Stimulated activated naive CD8-positive, alpha-beta T cell treated with anti-CD3 and anti-CD28 coated beads, Interleukin-15, amount 100 ng/mL, for 72 hours (primary cell): ENCODE results near the gene SBNO2.

Experiments
- ATAC-seq: fragments of 150-1000 bp; cut with Tn5 transposase; 2 replicates; pipeline ENCODE4 v1.10.0; 2021; ENCODE audit warnings: mild to moderate bottlenecking, moderate library complexity
- DNase-seq, 2 donors: peaks; one replicate each; pipeline ENCODE4 v3.0.0; 2021 to 2022
- H3K27ac Mint-ChIP-seq, 2 donors: one replicate each; pipeline ENCODE4 v1.8.0; 2022; ENCODE audit warnings: mild to moderate bottlenecking in 2 of 2, mixed read lengths in 2 of 2, moderate library complexity in 2 of 2
- H3K27me3 Mint-ChIP-seq: one replicate; pipeline ENCODE4 v1.8.0; 2022; ENCODE audit warnings: mixed read lengths
- H3K4me1 Mint-ChIP-seq: one replicate; pipeline ENCODE4 v1.8.0; 2022; ENCODE audit warnings: mild to moderate bottlenecking, mixed read lengths
- H3K4me3 Mint-ChIP-seq, 2 donors: one replicate each; pipeline ENCODE4 v1.8.0; 2022; ENCODE audit warnings: mild to moderate bottlenecking in 2 of 2, mixed read lengths in 2 of 2, moderate library complexity in 1 of 2
- H3K9me3 Mint-ChIP-seq, 2 donors: one replicate each; pipeline ENCODE4 v1.8.0; 2022; ENCODE audit warnings: mixed read lengths in 2 of 2

Gene SBNO2, protein sequence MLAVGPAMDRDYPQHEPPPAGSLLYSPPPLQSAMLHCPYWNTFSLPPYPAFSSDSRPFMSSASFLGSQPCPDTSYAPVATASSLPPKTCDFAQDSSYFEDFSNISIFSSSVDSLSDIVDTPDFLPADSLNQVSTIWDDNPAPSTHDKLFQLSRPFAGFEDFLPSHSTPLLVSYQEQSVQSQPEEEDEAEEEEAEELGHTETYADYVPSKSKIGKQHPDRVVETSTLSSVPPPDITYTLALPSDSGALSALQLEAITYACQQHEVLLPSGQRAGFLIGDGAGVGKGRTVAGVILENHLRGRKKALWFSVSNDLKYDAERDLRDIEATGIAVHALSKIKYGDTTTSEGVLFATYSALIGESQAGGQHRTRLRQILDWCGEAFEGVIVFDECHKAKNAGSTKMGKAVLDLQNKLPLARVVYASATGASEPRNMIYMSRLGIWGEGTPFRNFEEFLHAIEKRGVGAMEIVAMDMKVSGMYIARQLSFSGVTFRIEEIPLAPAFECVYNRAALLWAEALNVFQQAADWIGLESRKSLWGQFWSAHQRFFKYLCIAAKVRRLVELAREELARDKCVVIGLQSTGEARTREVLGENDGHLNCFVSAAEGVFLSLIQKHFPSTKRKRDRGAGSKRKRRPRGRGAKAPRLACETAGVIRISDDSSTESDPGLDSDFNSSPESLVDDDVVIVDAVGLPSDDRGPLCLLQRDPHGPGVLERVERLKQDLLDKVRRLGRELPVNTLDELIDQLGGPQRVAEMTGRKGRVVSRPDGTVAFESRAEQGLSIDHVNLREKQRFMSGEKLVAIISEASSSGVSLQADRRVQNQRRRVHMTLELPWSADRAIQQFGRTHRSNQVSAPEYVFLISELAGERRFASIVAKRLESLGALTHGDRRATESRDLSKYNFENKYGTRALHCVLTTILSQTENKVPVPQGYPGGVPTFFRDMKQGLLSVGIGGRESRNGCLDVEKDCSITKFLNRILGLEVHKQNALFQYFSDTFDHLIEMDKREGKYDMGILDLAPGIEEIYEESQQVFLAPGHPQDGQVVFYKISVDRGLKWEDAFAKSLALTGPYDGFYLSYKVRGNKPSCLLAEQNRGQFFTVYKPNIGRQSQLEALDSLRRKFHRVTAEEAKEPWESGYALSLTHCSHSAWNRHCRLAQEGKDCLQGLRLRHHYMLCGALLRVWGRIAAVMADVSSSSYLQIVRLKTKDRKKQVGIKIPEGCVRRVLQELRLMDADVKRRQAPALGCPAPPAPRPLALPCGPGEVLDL (N-terminal part only)

DNA sequence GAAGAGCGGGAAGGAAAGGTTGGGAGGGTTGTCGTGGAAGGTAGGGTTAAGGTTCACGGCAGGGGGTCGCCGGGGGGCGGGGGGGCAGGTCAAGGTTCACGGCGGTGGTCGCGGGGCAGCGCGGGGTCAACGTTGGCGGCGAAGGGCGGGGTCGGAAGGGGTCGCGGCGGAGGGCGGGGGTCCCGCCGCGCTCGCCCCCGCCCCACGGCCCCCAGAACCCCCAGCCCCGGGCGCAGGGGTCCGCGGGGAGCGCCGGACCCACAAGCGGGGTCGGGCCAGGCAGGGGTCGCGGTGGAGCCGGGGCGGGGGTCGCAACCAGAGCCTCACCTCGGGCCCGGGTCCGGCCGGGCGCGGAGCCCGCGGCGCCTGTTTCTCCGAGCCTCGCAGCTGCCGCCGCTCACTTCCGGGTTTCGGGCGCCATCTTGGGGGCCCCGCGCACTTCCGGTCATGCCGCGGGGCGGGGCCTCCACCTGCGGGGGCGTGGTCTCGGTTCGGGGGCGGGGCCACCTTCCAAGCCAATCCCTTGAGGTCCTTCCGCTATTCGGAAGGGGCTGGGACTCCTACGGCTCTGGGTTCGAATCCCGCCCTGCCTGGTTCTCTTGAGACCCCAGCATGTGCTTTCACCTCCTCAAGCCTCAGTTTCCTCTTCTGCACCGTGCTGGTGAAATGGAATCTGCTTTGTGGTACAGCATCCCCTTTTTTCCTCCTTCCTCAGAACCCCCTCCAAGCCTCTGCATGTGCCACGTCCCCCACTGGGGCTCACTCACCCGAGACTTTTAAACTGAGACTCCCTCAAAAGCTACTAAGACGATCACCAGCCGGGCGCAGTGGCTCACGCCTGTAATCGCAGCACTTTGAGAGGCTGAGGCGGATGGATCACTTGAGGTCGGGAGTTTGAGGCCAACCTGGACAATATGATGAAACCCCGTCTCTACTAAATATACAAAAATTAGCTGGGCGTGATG, at the start of gene SBNO2:
Gene SBNO2 (minus strand): TSS at position 424 of the 965 bp plus-strand sequence. CDS start 19,992 bp downstream, outside the sequence.
- Mint-ChIP-seq H3K9me3 (no peaks in the 10 kb centered on the region), H3K27ac (peak within 1 kb of the TSS; percentile 97 to 98), H3K27me3 (no peaks in the 10 kb centered on the region), H3K4me1 (peaks cover 55% of the 10 kb centered on the region), H3K4me3 (peak within 1 kb of the TSS; percentile 86 to 92)
- DNase-seq (peak; percentile 95 to 97), ATAC-seq (peak; percentile 84)

DNA sequence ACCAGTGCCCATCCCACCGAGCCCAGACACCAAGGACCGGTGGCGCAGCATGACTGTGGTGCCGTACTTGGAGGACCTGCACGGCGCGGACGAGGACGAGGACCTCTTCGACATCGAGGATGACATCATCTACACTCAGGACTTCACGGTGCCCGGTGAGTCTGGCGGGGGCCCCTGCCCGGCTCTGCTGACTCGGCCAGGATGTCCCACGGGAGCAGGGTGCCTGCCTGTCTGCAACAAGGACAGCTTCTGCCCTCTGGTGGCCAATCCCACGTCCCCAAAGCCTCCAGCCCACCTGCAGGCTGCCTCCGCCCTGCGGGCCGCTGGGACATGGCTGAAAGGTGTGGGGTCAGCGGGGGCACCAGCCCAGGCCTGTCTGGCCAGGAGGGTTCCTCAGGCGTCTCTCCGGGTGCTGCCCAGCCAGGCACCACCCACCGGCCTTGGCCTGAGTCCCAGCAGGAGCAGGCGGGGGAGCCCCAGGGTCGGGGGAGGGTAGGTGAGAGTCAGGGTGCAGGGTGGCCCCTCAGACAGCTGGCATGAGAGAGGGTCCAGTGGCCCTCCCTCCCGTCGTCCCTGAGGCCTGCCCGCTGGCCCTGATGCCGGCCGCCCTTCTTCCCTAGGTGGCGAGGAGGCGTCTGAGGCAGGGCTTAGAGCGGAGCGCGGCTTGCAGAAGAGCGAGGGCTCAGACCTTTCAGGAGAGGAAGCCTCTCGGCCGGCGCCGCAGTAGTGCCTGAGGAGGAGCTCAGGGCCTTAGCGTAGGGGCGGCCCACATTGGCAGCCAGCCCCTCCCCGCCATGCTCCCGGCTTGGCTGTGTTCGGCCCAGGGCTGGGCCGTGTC, 49.2 kb upstream of the SBNO2 start:
- no peak overlapping the region for H3K4me3 Mint-ChIP-seq
- H3K27me3 Mint-ChIP-seq: no peaks in the 10 kb centered on the region
- no peaks in the 10 kb centered on the region for H3K9me3 Mint-ChIP-seq
- DNase-seq: peak in 1 of 2 donors; percentile 41
- ATAC-seq: peak; percentile 19
- H3K27ac Mint-ChIP-seq: no peak overlapping the region
- H3K4me1 Mint-ChIP-seq: no peaks in the 10 kb centered on the region

DNA sequence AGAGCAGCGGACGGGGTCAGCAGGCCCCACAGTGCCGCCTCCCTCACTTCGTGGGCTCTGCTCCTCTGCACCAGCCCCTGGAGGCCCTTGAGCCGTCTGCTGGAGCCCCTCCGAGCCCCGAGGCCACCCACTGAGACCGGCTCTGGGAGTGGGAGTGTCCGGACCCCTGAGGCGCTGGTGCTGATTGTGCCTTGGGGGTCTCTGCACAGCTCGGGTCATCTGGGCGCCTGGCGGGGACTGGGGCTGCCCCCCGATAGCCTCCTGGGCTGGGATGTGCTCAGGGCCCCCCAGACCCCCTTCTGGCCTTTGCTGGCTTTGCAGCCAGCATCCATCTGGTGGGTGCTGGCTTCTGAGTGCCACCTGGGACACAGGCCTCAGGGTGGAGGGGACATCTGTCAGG, 48.3 kb upstream of the SBNO2 start:
- no peaks in the 10 kb centered on the region for H3K9me3 Mint-ChIP-seq
- peaks cover 4% of the 10 kb centered on the region for H3K4me1 Mint-ChIP-seq
- H3K27me3 Mint-ChIP-seq: no peaks in the 10 kb centered on the region
- no peak overlapping the region for H3K27ac Mint-ChIP-seq
- ATAC-seq: no peak
- H3K4me3 Mint-ChIP-seq: no peak overlapping the region
- DNase-seq: no peak

DNA sequence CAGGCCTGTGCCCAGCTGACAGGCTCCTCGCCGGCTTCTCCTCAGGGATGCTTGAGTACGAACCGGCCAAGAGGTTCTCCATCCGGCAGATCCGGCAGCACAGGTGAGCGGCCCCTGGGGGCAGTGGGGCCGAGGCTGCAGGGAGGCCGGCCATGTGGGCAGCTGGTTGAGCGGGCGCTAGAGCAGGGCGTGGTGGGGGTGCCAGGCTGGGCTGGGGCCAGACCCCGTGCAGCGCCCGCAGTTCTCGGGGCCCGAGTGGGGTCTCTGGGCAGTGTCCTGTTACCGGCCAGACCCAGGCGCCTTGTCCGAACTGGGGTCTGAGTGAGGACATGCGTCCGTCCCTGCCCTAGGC, 47.8 kb upstream of the SBNO2 start:
- H3K27me3 Mint-ChIP-seq: no peaks in the 10 kb centered on the region
- H3K9me3 Mint-ChIP-seq: no peaks in the 10 kb centered on the region
- H3K4me1 Mint-ChIP-seq: peaks cover 9% of the 10 kb centered on the region
- no peak for ATAC-seq
- no peak overlapping the region for H3K27ac Mint-ChIP-seq
- no peak for DNase-seq
- no peak overlapping the region for H3K4me3 Mint-ChIP-seq

DNA sequence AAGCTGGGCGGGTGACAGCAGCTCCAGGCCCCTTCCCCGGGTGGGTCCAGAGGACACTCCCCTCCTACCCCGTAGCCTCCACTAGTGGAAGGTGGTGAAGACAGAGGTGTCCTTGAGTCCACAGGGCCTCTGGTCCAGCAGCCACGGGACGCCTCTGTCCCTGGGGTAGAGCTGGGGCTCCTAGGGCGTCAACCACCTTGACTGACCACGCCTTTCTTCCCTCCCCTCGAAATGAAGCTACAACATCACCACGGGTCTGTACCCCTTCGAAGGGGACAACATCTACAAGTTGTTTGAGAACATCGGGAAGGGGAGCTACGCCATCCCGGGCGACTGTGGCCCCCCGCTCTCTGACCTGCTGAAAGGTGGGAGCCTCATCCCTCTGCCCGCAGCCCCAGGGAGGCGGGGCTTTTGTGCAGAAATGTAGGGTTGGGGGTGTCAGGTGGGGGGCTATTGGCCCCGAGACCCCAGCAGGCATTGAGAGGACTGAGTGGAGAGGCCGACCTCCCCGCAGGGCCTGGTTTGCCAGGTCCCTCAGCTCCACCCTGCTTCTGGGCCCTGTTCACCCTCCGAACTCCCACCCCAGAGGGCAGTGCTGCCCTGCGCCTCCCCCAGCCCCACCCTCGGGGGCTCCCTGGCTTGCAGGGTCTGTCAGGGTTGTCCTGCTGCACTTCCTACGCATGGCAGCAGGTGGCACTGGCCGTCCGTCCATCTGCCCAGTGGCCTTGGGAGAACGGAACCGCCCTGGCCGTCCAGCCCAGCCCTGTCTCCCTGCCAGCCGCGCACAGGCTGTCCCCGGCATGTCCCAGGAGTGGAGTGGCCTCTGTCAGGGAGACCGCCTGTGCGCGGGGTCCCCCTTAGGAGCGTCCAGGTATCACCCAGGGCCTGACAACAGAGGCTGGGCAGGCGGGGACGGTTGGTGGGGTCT, 47.2 kb upstream of the SBNO2 start:
- no peaks in the 10 kb centered on the region for H3K9me3 Mint-ChIP-seq
- ATAC-seq: no peak
- H3K4me3 Mint-ChIP-seq: no peak overlapping the region
- no peak for DNase-seq
- H3K4me1 Mint-ChIP-seq: peaks cover 11% of the 10 kb centered on the region
- H3K27me3 Mint-ChIP-seq: no peaks in the 10 kb centered on the region
- H3K27ac Mint-ChIP-seq: no peak overlapping the region

DNA sequence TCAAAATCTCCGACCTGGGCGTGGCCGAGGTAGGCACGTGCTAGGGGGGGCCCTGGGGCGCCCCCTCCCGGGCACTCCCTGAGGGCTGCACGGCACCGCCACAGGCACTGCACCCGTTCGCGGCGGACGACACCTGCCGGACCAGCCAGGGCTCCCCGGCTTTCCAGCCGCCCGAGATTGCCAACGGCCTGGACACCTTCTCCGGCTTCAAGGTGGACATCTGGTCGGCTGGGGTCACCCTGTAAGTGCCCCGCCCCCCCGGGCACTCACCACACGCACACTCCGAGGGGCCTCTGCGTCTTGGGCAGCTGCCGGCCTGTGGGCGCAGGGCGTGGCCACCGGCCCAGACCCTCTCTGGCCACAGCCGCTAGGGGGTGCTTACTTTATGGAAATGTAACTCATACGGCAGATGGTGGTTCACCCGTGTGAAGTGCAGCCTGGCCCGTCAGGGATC, 46.4 kb upstream of the SBNO2 start:
- Mint-ChIP-seq H3K27me3 (no peaks in the 10 kb centered on the region), H3K9me3 (no peaks in the 10 kb centered on the region), H3K27ac (no peak overlapping the region), H3K4me1 (peaks cover 11% of the 10 kb centered on the region), H3K4me3 (no peak overlapping the region)
- ATAC-seq: no peak
- DNase-seq: no peak

DNA sequence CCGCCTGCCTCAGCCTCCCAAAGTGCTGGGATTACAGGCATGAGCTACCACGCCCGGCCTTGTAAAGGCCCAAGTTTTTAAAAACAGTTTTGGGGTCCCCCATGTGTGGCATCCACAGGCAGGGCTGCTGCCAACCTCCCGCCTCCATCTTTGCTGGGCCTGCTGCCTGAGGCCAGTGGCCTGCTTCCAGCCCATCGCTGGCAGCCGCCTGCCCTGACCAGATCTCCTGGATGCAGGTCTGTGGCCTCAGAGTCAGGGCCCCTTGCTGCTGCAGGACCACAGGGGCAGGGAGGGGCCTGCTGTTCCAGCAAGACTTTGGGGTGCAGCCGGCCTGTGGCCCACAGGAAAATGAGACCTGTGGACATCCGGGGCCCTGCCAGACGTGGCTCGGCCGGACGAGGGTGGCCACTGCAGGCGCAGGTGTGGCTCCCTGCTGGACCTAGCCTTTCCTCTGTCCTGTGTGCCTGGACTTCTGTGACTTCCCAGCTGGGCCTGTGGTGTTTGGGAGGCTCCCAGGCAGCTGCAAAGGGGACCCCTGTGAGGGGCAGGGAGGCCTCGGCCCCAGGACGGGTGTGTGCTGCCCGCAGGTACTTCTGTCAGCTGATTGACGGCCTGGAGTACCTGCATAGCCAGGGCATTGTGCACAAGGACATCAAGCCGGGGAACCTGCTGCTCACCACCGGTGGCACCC, 45.9 kb upstream of the SBNO2 start:
- H3K4me3 Mint-ChIP-seq: no peak overlapping the region
- no peak for DNase-seq
- ATAC-seq: no peak
- H3K9me3 Mint-ChIP-seq: no peaks in the 10 kb centered on the region
- peaks cover 11% of the 10 kb centered on the region for H3K4me1 Mint-ChIP-seq
- H3K27ac Mint-ChIP-seq: no peak overlapping the region
- no peaks in the 10 kb centered on the region for H3K27me3 Mint-ChIP-seq

DNA sequence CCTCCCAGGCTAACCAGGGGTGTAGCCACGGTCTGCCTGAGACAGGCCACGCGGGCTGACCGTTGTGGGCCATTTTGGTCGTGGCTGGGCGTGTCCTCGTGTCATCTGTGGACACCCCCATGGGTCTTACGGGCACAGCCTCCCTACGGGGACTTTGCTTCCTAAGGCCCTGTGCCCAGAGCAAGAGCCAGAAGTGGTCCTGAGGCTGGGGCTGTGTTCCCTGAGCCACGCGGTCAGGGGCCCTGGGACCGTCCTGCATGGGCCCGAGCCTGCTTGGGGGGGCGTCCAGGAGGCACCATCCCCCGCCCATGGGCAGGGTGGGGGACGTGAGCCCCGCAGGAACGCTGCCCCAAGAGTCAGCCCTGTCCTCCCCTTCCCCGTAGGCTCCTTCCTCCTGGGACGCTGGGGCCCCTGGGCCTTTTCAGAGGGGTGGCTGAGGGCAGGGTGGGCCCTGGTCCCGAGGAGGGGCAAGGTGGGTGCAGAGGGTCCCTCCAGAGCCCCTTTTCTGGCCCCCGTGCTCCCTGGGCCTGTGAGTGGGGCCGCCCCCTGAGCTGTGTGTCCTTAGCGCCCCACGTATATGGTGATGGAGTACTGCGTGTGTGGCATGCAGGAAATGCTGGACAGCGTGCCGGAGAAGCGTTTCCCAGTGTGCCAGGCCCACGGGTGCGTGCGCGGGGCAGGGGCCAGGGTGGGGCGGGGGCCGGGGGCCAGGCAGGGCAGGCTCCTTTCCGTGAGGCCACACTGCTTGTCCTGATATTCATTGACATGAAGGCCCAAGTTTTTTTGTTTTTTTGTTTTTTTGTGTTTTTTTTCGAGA, 44.9 kb upstream of the SBNO2 start:
- H3K4me3 Mint-ChIP-seq: no peak overlapping the region
- no peak overlapping the region for H3K27ac Mint-ChIP-seq
- no peaks in the 10 kb centered on the region for H3K27me3 Mint-ChIP-seq
- no peaks in the 10 kb centered on the region for H3K9me3 Mint-ChIP-seq
- DNase-seq: no peak
- no peak for ATAC-seq
- H3K4me1 Mint-ChIP-seq: peaks cover 17% of the 10 kb centered on the region

DNA sequence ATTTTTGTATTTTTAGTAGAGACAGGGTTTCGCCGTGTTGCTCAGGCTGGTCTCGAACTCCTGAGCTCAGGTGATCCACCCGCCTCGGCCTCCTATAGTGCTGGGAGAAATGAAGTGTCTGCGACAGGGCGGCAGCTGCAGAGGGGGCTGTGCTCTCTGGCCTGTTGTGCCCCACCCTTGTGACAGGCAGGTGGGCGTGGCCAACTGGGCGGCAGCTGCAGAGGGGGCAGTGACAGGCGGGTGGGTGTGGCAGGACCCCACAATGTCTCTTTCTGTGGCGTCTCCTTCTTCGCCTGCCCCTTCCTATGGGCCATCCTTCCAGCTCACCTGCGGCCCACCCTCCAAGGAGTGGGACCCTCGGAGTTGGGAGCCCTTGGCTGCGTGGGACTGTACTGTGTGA, 43.3 kb upstream of the SBNO2 start:
- peak overlapping the region in 1 of 2 donors; percentile 34 for H3K27ac Mint-ChIP-seq
- DNase-seq: no peak
- H3K27me3 Mint-ChIP-seq: no peaks in the 10 kb centered on the region
- peaks cover 28% of the 10 kb centered on the region for H3K4me1 Mint-ChIP-seq
- no peak overlapping the region for H3K4me3 Mint-ChIP-seq
- ATAC-seq: no peak
- H3K9me3 Mint-ChIP-seq: no peaks in the 10 kb centered on the region

DNA sequence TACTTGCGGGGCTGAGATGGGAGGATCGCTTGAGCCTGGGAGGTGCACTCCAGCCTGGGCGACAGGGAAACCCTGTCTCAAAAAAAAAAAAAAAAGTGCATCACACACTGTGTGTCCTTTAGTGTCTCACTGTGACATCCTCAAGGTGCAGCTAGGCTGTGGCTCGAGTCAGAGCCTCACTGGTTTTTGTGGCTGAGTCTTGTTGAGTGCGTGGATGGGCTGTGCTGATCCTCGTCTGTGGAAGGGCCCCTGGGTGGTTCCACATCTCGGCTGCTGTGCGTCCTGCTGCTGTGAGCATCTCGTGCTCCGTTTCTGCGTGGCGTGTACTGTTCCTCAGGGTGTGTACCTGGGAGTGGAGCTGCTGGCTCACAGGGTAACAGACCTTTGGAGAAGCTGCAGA, 42.7 kb upstream of the SBNO2 start:
- ATAC-seq: no peak
- H3K4me3 Mint-ChIP-seq: no peak overlapping the region
- no peak for DNase-seq
- peak overlapping the region in 1 of 2 donors; percentile 34 for H3K27ac Mint-ChIP-seq
- H3K9me3 Mint-ChIP-seq: no peaks in the 10 kb centered on the region
- peaks cover 33% of the 10 kb centered on the region for H3K4me1 Mint-ChIP-seq
- no peaks in the 10 kb centered on the region for H3K27me3 Mint-ChIP-seq

DNA sequence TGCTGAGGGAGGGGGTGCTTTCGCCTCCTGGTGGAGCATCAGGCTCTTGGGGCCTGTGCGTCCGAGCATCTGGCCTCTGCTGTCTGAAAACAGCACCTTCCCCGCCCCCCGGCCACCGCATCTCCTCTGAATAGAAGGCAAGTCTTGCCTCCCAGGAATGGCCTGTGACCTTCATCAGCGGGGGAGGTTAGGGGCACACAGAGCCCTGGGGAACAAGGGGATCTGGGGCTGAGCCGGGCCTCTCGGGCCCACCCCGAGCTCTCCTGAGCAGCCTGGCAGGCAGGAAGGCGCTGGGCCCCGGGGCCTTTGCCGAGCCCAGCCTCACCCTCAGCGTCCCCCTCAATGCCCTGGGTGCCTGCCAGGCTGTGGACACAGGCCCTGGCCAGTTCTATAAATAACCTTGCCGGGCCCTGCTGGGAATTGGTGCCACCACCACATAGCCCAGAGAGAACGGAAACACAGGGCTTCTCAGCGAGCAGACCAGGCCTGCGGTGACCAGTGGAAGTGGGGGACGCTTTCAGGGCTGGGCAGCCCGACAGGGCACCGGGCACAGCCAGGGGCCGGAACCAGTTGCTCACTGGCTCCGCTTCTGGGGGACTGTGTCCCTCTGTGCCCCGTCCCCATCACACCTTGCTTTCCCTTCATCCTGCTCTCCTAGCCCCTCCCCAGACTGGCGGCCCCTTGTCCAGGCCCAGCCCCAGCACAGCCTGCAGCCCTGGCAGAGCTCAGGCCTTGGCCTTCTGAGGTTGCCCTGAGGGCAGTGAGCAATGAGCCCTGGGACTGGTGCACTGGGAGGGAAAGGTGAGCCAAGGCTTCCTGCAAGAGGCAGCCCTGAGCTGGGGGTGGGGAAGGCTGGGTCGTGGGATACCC, 41.0 kb upstream of the SBNO2 start:
- no peak for DNase-seq
- H3K4me1 Mint-ChIP-seq: peaks cover 50% of the 10 kb centered on the region
- H3K27ac Mint-ChIP-seq: peak overlapping the region in 1 of 2 donors; percentile 92
- no peak overlapping the region for H3K4me3 Mint-ChIP-seq
- H3K27me3 Mint-ChIP-seq: no peaks in the 10 kb centered on the region
- ATAC-seq: no peak
- no peaks in the 10 kb centered on the region for H3K9me3 Mint-ChIP-seq
